NCI-H2196 treated with DMSO at 0.1 percent for 48 hours (cell line): ENCODE data around the gene CDC42EP5.
A peak's percentile ranks its signal among the peaks of the same experiment; 100 is the strongest.

Experiments
- DNase-seq: peaks from one replicate; lab custom pipeline; 2025; ENCODE audit not compliant: unreplicated experiment; lab: John Stamatoyannopoulos, UW

The CDC42EP5 gene

DNA sequence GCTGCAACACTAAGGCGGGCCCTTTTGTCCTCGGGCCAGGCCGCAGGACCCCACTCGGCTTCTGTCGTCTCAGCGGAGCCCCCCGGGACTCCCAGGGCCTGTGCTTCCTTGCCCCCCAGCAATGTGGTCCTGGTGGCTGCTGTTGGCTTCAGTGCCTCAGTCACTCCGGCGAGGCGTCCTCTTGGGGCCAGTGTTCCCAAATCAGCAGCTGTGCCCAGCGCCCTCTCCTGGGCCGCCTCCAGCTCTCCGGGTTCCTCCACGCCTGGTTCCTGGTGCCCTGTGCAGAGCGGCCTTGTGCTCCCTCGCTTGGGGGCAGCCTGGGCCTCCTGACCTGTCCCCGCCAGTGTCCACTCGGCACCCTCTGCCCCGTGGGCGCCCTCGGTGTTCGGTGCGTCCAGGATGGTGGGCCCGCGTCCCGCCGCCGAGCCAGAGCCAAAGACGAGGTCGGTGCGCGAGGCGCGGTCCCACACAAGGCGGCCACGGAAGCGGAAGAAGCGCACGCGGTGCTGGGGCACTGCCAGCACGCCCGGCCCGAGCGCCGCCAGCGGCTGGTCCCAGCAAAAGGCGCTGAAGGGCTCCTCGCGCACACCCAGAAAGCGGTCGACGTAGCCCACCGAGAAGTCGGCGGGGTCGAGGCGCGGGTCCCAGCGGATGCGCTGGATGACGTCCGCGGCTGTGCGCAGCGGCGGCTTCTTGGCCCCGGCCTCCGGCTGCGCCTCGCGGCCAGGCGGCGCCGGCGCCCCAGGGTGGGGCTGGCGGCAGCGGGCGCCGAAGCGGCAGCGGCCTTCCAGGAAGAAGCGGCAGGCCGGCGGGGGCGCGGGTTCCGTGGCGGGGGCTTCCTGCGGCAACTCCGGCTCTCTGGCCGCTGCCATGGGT lies 10.2 kb downstream of the CDC42EP5 start:
- DNase-seq = no peak

DNA sequence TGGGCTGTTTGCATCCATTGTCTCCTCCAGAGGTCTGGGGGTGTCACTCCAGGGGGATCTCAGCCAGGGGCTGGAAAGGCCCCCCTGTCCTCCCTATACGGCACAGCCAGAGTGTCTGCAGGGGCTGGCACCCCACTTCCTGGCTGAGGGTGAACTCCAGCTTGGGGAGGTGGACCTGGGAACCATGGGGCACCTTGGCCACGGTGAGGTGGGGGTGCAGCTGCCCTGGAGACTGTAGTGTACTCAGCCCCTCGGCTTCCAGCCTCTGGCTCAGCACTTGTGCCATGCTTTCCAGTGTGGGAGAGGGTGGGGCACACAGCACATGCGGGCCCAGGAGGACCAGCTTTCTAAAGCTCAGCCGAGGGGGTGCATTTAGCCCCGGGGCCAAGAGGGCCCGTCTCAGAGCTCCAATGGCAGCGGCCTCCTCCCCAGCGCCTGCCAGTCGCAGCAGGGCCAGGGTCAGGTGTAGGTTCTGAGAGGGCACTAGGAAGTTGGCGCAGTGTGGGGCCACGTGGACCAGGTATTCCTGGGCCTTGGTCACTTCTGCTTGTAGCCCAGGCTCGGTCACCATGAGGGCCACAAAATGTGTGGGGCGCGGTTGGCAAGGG lies 10.9 kb downstream of the CDC42EP5 start:
- no peak for DNase-seq

DNA sequence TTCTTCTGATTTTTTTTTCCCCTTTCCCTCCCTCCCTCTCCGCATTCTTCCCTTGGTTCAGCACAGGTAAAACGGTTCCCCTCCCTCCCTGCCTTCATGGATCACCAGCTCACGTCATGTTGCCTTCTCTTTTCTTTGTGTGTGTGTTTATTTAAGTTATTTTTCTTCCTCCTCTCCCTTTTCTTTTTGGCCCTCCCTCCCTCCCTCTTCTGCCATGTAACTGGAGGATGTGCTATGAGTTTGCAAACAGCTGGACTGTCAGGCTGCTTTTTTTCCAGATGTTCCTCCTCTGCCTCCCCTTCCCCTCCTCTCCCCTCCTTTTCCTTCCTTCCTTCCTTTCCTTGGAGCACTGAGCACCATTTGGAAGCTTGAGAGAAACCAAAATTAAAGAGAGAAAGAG lies 11.5 kb downstream of the CDC42EP5 start:
- DNase-seq = no peak

DNA sequence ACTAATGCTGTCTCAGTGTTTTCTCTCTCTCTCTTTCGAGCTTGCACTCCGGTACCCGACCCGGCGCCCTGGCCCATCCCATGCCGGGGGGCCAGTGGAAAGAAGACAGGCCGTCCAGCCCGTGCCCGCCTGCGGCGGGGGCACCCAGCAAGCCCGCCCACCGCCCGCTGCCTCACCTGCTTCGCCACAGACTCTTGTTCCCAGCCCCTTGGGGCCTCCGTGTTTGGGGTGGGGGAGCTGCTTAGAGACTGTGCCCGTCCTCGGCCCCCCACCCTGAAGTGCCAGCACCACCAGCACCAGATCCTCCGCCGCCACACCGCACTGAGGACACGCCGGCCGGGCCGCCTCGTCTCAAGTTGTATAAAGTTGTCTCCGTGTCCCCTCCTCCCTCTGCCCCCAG lies 11.9 kb downstream of the CDC42EP5 start:
- no peak for DNase-seq

DNA sequence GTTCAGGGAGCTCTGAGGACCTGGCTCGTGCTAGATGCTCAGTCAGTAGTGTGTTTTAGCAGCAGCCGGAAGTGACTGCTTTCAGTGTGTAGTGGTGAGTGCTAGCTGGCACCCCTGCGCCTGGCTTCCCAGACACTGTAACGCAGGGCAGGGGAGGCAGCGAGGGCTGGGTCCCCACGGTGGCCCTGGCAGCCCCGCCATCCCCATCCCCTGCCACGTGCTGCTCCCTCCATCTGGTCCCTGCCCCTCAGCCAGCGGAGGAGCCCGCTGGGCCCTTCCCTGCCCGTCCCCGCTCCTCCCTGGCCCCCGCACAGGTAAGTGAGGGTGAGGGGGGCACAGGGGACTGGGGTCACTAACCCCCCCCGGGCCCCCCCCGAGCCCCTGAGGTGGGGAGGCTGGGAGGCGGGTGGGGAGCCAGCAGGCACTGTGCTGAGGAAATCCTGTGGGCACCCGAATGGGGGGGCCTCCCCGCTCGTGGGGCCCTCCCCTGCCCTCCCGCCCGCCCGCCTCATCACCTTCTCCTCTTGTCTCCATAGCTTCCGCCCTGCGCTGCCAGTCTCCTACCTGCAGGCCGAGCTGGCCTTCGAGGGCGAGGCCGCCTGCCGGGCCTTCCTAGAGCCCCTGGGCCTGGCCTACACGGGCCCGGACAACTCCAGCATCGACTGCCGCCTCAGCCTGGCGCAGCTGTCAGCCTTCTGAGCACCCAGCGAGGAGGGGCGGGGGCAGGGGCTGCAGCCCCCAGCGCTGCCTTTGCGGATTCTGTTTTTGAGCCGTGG lies 12.7 kb downstream of the CDC42EP5 start:
- DNase-seq = no peak

DNA sequence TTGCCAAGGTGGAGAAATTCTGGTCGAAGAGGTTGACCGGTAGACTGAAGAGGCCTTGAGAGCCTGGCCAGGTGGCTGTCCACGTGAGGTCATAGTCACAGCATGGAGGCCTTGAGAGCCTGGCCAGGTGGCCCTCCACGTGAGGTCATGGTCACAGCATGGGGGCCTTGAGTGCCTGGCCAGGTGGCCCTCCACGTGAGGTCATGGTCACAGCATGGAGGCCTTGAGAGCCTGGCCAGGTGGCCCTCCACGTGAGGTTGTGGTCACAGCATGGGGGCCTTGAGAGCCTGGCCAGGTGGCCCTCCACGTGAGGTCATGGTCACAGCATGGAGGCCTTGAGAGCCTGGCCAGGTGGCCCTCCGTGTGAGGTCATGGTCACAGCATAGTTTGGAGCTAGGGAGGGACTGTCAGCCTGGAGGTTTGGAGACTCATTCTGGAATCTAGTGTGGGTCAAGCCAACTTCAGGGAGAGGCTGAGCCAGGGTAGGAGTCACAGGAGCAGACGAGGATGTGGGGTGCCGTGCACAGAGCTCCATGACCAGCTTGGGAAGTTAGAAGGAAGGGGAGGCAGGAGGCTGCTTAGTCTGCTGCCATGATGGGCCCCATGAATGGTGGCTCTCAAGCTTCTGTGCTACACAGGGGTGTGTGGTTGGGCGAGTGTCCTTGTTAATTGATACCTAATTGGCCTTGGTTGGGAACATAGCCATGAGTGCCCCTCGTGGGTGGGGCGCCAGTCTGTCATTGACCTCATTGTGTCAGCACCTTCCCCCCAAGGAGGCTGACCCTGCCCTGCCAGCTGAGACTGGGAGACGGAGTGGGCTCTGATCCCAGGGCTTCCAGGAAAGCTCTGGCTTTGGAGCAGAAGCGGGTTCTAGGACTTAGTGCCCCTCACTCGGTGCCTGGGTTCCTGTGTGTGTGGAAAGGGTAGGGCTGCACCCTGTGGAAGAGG lies 13.5 kb downstream of the CDC42EP5 start:
- DNase-seq = peak; percentile 35

DNA sequence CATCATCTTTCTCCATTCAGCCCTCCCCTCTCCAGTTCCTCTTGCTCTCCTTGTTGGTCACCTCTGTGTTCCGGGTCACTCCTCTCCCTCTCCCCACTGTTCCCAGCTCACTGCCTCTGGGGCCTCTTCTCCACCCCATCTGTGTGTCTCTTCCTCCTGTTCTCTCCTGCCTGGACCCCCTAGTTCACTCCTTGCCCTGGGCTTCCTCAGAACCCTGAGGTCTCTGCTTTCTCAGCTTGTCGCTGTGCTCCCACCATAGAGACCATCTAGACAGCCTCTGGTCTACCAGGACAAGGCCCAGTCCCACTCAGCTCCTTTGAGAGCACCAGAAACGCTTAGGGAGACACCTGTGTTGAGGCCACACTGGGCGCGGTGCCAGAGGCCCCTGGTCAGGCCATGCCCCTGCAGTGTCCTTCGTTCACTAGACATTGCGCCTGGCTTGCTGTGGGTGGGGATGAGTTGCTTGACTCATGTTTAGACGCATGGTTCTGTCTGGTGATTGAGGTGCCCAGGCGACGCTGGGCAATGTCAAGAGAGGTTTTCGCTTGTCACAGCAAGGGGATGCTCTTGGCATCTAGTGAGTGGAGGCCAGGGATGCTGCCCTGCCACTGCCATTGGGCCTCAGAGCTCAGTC lies 14.3 kb downstream of the CDC42EP5 start:
- DNase-seq = no peak

DNA sequence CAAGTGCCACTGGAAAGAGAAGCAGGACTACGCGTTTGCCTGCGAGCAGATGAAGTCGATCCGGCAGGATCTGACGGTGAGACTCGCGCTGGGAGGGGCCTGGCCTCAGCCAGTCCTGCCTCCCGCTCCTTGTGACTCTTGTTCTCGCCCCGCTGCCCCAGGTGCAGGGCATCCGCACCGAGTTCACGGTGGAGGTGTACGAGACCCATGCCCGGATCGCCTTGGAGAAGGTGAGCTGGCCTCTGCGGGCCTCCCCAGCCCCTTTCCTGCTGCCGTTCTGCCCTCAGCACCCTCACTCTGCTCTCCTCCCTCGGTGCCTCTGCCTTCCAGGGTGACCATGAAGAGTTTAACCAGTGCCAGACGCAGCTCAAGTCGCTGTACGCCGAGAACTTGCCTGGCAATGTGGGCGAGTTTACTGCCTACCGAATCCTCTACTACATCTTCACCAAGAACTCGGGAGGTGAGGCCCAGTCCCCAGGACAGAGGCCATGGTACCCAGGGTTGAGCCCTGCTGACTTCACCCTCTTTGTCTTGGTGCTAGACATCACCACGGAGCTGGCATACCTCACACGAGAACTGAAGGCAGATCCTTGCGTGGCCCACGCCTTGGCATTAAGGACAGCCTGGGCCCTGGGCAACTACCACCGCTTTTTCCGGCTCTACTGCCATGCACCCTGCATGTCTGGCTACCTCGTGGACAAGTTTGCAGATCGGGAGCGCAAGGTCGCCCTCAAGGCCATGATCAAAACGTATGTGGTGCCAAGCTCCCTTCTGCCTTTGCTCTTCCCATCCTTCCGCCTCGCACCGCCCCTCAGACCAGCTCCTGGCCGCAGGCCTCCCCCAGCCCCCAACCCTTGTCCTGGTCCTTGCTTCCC lies 15.1 kb downstream of the CDC42EP5 start:
- no peak for DNase-seq

DNA sequence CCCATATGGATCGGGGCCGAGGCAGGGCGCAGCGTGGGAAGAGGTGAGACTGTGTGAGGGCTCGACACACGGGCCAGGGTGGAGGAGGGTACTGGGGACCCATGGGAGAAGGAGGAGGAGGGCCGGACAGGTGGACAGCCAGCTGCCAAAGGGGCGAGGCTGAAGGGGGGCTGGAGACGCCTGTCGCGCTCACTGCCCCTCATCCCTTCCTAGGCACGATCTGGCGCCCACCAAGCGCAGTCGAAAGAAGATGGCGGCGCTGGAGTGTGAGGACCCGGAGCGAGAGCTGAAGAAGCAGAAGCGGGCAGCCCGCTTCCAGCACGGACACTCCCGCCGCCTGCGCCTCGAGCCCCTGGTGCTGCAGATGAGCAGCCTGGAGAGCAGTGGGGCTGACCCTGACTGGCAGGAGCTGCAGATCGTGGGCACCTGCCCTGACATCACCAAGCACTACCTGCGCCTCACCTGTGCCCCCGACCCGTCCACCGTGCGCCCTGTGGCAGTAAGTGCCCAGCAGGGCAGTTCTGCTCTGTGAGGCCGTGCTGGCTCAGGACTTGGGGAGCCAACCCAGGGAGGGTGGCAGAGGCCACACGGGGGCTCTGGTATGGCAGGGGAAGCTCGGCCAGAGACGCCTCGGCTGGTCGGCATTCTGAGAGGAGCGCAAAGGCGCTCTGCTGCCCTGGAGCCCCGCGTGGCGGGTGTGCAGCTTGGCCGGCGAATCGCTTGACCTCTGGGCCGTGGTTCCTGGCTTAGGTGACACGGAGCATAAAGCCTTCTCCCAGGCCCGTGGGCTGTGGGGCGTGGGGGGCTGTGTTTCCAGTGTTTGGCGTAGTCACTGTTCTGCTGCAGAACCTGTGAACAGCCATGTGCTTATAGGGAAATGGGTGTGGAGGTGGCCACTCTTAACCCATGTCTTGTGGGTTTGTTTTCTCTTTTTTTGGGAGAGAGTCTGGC lies 16.4 kb downstream of the CDC42EP5 start:
- DNase-seq = no peak

DNA sequence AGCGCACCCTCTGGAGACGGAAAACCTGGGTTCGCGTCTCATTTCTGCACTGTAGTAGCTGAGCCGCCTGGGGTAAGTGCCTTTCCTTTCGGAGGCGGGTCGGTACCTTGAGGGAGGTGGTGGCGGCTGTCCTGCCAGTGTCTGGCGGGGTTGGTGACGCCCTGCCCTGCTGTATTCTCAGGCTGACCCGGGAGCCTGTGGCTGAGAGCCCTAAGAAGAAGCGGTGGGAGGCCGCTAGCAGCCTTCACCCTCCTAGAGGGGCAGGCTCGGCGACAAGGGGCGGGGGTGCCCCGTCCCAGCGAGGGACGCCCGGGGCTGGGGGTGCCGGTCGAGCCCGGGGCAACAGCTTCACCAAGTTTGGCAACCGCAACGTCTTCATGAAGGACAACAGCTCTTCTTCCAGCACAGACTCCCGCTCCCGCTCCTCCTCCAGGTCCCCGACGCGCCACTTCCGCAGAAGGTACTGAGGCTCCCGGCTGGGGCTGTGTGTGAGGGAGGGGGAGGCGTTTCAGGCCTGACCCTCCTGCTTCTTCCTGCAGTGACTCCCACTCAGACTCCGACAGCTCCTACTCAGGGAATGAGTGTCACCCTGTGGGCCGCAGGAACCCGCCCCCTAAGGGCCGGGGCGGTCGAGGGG lies 17.2 kb downstream of the CDC42EP5 start:
- DNase-seq = no peak

DNA sequence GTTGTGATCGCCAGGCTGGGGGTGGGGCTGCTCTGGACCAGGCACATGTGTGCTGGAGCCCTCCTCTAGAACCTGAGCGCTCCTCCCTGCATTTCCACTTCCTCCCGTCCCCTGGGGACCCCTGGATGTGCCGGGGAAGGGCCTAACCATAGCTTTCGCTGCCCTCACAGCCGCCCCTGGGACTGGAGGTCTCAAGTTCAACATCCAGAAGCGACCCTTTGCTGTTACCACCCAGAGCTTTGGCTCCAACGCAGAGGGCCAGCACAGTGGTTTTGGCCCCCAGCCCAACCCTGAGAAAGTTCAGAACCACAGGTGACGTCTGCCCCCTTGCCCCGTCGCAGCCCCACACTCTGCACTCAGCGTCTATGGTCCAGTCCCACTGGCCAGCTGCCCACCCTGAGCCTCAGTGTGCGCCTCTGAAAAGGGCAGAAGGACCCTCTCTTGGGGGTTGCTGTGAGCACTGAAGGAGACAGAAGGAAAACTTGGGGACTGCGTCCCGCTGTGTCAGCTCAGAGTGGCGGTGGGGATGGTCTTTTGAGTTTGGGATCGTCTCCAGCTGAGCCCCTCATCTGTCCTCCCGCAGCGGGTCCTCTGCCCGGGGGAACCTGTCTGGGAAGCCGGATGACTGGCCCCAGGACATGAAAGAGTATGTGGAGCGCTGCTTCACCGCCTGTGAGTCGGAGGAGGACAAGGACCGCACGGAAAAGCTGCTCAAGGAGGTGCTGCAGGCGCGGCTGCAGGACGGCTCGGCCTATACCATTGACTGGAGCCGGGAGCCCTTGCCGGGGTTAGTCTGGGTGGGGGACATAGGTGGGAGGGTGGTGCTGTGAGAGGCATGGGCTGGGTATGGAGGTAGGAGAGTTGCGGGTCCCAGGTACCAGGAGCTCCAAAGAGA lies 18.1 kb downstream of the CDC42EP5 start:
- no peak for DNase-seq

DNA sequence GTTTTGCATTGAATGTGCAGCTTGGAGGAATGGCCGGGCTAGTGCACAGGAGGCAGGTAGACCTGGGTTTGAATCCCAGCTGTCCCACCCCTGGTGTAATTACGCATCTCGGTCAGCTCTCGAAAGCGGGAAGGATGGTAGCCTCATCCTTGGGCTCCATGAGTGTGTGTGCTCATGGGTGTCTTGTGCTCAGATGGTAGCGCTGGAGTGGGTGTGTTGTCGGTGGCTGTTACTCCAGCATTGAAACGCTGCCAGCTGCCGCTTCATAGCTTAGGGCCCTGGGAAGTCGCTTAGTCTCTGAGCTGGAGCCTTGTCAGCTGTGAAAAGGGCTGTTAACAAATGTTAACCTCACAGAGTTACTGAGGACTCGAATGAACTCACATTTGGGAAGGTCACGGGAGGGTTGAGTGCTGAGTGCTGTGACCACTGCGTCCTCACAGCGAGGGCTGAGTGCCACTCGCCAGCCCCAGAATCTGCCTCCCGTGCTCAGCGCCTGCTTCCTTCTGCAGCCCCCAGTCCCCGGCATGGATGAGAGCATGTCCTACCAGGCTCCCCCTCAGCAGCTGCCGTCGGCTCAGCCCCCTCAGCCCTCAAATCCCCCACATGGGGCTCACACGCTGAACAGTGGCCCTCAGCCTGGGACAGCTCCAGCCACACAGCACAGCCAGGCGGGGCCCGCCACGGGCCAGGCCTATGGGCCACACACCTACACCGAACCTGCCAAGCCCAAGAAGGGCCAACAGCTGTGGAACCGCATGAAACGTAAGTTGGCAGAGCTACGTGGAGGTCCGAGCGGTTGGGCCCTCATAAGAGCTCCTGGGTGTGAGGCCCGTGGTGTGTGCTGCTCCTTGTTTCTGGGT lies 18.9 kb downstream of the CDC42EP5 start:
- DNase-seq = no peak

DNA sequence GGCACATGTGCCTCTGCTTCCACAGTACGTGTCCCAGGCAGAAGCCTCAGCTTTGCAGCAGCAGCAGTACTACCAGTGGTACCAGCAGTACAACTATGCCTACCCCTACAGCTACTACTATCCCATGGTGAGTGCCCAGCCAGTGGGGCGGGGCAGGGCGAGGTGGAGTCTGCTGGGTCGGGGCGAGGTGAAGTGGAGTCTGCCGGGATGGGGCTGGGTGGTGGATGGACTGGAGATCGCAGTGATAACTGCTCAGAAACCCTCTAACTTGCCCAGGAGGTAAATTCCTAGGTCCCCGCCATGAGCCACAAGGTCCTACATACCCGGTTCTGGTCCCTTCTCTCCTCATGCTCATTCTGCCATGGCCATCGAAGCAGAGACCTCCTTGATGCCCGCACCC lies 20.5 kb downstream of the CDC42EP5 start:
- no peak for DNase-seq

DNA sequence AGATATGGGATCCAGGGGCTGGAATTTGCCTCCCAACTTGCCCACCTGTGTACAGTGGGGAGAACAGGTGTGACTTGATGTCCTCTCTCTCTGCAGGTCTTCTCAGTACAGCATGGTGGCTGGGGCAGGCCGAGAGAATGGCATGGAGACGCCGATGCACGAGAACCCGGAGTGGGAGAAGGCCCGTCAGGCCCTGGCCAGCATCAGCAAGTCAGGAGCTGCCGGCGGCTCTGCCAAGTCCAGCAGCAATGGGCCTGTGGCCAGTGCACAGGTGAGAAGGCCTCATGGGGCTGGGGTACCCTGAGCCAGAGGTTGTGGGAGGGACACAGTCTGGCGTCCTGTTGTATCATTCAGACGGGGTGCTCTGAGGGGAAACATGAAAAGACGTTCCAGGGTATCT lies 21.1 kb downstream of the CDC42EP5 start:
- no peak for DNase-seq

DNA sequence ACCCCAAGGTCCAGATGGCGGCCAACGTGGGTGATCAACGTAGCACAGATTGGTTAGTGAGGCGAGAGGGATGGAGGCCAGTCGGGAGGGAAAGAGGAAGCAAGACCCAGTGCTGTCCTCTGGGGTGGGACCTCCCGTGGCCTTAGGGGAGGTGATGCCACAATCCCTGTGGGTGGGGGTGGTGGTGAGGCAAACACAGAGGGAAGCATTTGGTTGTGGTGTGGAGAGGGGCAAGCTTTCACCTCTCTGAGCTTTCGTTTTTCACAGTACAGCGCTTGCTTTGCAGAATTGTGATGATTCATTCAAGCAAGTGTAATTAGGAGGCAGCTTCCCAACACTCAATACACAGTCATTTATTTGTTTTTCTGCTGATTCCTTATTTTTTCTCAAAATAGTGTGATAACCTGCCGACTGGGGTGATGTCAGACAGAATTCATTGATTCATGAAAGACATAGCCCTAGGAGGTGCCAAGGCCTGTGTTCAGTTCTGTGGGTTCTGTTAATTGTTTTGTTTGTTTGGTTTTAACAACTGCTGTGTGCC lies 21.7 kb downstream of the CDC42EP5 start:
- peak; percentile 26 for DNase-seq

DNA sequence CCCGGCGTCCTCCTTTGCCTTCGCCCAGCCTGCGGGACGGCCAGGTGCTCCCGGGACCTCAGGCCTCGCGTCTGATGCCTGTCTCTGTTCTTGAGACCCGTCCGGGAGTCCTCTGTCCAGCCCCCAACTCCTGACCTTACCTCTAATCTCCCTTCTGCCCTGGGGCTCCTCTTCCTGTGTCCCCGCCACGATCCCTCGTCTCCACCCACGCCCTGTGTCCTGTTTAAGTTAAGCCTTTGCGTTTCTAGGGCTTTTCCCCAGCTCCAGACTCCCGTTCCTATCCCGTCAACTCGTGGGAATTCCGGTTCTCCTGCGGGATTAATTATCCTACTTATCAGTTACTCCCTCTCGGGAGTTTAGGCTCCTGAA lies 23.4 kb downstream of the CDC42EP5 start:
- no peak for DNase-seq
